ENCODE data around the gene ZEB2. TPM values are rescaled to one million over a fixed set of nuclear protein-coding genes. Genes with fewer than 3 reads are reported as not detected.

ZEB2 gene
- total RNA-seq, 6 donors from 2014 or later: 104 to 237 (median 148) TPM

- TF ChIP-seq POLR2A (IDR thresholded peaks at IDR 0.05): no peak
- TF ChIP-seq EP300 (IDR thresholded peaks at IDR 0.05): no peak
- no peak for TF ChIP-seq CTCF (IDR thresholded peaks at IDR 0.05)
- no peak for TF ChIP-seq POLR2AphosphoS5 (IDR thresholded peaks at IDR 0.05)
- Histone ChIP-seq H3K9me3 (no peaks in the 10 kb centered on the region), H3K4me3 (peak overlapping the region in 2 of 4 donors; percentile 3 to 67), H3K4me1 (peaks cover 5 to 23% (median 15%) of the 10 kb centered on the region in 4 donors), H3K36me3 (no peaks in the 10 kb centered on the region), H3K27ac (peak overlapping the region; percentile 96 to 99 (median 98)), H3K27me3 (peaks cover 0 to 4% (median 2%) of the 10 kb centered on the region in 4 donors)
- DNase-seq (no peak), ATAC-seq (ENCODE audit: low FRiP score in 2 of 2) (no peak)
- WGBS, 2 donors: 14 to 20% methylated on average over 4 of the region's 4 CpGs
Observed at GRCh38 chr2:144521686-144522085, 1.8 kb upstream of the ZEB2 start.

- H3K27me3 ChIP-seq: peaks cover 0 to 4% (median 2%) of the 10 kb centered on the region in 4 donors
- WGBS, 2 donors: 24 to 36% methylated on average over 8 of the region's 8 CpGs
- TF ChIP-seq POLR2AphosphoS5 (IDR thresholded peaks at IDR 0.05) (no peak), EP300 (IDR thresholded peaks at IDR 0.05) (no peak), POLR2A (IDR thresholded peaks at IDR 0.05) (no peak), CTCF (IDR thresholded peaks at IDR 0.05) (no peak)
- H3K9me3 ChIP-seq: no peaks in the 10 kb centered on the region
- H3K4me3 ChIP-seq: peak overlapping the region in 3 of 4 donors; percentile 57 to 67 (median 60)
- H3K36me3 ChIP-seq: no peaks in the 10 kb centered on the region
- no peak for DNase-seq
- peak overlapping the region; percentile 96 to 99 (median 98) for H3K27ac ChIP-seq
- ATAC-seq (ENCODE audit: low FRiP score in 2 of 2): peak in 1 of 2 donors; percentile 14
- peaks cover 5 to 23% (median 15%) of the 10 kb centered on the region in 4 donors for H3K4me1 ChIP-seq
Observed at GRCh38 chr2:144520756-144521487, 1.0 kb upstream of the ZEB2 start.

GRCh38 chr2:144519597-144519933 lies 354 bp downstream of the ZEB2 start:
- TF ChIP-seq POLR2AphosphoS5 (IDR thresholded peaks at IDR 0.05) (no peak), CTCF (IDR thresholded peaks at IDR 0.05) (no peak), EP300 (IDR thresholded peaks at IDR 0.05) (no peak)
- WGBS, 2 donors: 7 to 9% methylated on average over 3 of the region's 3 CpGs

GRCh38 chr2:144518748-144519596 lies 947 bp downstream of the ZEB2 start:
- 6 to 10% methylated on average over 8 of the region's 8 CpGs for WGBS, 2 donors
- ATAC-seq (ENCODE audit: low FRiP score in 2 of 2): peak in 1 of 2 donors; percentile 1
- Histone ChIP-seq H3K9me3 (no peaks in the 10 kb centered on the region), H3K27ac (peak overlapping the region; percentile 96 to 99 (median 98)), H3K36me3 (no peaks in the 10 kb centered on the region), H3K27me3 (peaks cover 0 to 4% (median 3%) of the 10 kb centered on the region in 4 donors), H3K4me3 (peak overlapping the region; percentile 54 to 67 (median 58)), H3K4me1 (peaks cover 5 to 26% (median 12%) of the 10 kb centered on the region in 4 donors)
- TF ChIP-seq EP300 (IDR thresholded peaks at IDR 0.05) (no peak), POLR2AphosphoS5 (IDR thresholded peaks at IDR 0.05) (peak in 1 of 2 donors; percentile 34), POLR2A (IDR thresholded peaks at IDR 0.05) (peak in 1 of 4 donors; percentile 67), CTCF (IDR thresholded peaks at IDR 0.05) (no peak)
- no peak for DNase-seq

More at GRCh38 chr2:144519597-144519933, 354 bp downstream of the ZEB2 start:
- ATAC-seq (ENCODE audit: low FRiP score in 2 of 2) (no peak), DNase-seq (no peak)
- H3K4me3 ChIP-seq: peak overlapping the region; percentile 47 to 67 (median 58)
- H3K27ac ChIP-seq: peak overlapping the region; percentile 96 to 99 (median 98)
- H3K9me3 ChIP-seq: no peaks in the 10 kb centered on the region
- peaks cover 5 to 27% (median 14%) of the 10 kb centered on the region in 4 donors for H3K4me1 ChIP-seq
- H3K27me3 ChIP-seq: peaks cover 0 to 4% (median 4%) of the 10 kb centered on the region in 4 donors
- no peaks in the 10 kb centered on the region for H3K36me3 ChIP-seq
